HG02678 (cell line): Measurements from ENCODE around the gene NUDT14.

Experiments
- ATAC-seq: cut with Tn5 transposase; IDR thresholded peaks from one replicate; pipeline ENCODE4 v1.9.1; 2021; ENCODE audit warnings: mild to moderate bottlenecking, moderate library complexity; ENCODE audit not compliant: unreplicated experiment

NUDT14 gene

GRCh38 chr14:105149146-105149781, 31.8 kb downstream of the NUDT14 start:
- ATAC-seq = no peak

- no peak for ATAC-seq
Measured at GRCh38 chr14:105148604-105149145, 32.4 kb downstream of the NUDT14 start.

- no peak for ATAC-seq
Measured at GRCh38 chr14:105147671-105148603, 33.2 kb downstream of the NUDT14 start.

GRCh38 chr14:105146976-105147635, 34.0 kb downstream of the NUDT14 start:
- ATAC-seq = no peak

- no peak for ATAC-seq
Measured at GRCh38 chr14:105146181-105146975, 34.7 kb downstream of the NUDT14 start.

GRCh38 chr14:105145381-105146180, 35.5 kb downstream of the NUDT14 start:
- ATAC-seq = no peak

- no peak for ATAC-seq
Measured at GRCh38 chr14:105144666-105145380, 36.3 kb downstream of the NUDT14 start.

- no peak for ATAC-seq
Measured at GRCh38 chr14:105144026-105144665, 37.0 kb downstream of the NUDT14 start.

- ATAC-seq = no peak
Measured at GRCh38 chr14:105143451-105144025, 37.6 kb downstream of the NUDT14 start.

- ATAC-seq = no peak
Measured at GRCh38 chr14:105142651-105143450, 38.3 kb downstream of the NUDT14 start.

- no peak for ATAC-seq
Measured at GRCh38 chr14:105141486-105142281, 39.4 kb downstream of the NUDT14 start.

GRCh38 chr14:105141026-105141425, 40.1 kb downstream of the NUDT14 start:
- no peak for ATAC-seq

GRCh38 chr14:105140581-105140980, 40.5 kb downstream of the NUDT14 start:
- ATAC-seq = no peak

GRCh38 chr14:105139831-105140239, 41.3 kb downstream of the NUDT14 start:
- ATAC-seq = no peak

- ATAC-seq = no peak
Measured at GRCh38 chr14:105139212-105139825, 41.8 kb downstream of the NUDT14 start.

- no peak for ATAC-seq
Measured at GRCh38 chr14:105138551-105139111, 42.5 kb downstream of the NUDT14 start.
